HT1080 (cell line): ENCODE measurements around the gene CXCL12. TPM values are rescaled to one million over a fixed set of nuclear protein-coding genes. Genes with fewer than 3 reads are reported as not detected.

Experiments
- DNase-seq: peaks from one replicate; pipeline ENCODE4 v3.0.0-alpha.2; 2015; ENCODE audit warnings: low read depth
- polyA plus RNA-seq, 2 experiments: library from polyadenylated mRNA; depleted of rRNA; stranded (reverse); fragments of >200 nt; gene quantifications; 2 replicates each; pipeline ENCODE4 v1.2.3, GENCODE V29; 2015
- total RNA-seq: library from RNA; depleted of rRNA; stranded (reverse); fragments of >200 nt; shearing (Covaris generic); gene quantifications from 2 replicates; pipeline ENCODE4 v1.2.3, GENCODE V29; 2014; rRNA removed

Gene CXCL12
- total RNA-seq: not detected in 2 replicates
- not detected in 2 replicates for polyA plus RNA-seq (2015; cell fraction: cytosol; rRNA removed)
- polyA plus RNA-seq (2015; cell fraction: nucleus; rRNA removed): not detected in 2 replicates

DNA sequence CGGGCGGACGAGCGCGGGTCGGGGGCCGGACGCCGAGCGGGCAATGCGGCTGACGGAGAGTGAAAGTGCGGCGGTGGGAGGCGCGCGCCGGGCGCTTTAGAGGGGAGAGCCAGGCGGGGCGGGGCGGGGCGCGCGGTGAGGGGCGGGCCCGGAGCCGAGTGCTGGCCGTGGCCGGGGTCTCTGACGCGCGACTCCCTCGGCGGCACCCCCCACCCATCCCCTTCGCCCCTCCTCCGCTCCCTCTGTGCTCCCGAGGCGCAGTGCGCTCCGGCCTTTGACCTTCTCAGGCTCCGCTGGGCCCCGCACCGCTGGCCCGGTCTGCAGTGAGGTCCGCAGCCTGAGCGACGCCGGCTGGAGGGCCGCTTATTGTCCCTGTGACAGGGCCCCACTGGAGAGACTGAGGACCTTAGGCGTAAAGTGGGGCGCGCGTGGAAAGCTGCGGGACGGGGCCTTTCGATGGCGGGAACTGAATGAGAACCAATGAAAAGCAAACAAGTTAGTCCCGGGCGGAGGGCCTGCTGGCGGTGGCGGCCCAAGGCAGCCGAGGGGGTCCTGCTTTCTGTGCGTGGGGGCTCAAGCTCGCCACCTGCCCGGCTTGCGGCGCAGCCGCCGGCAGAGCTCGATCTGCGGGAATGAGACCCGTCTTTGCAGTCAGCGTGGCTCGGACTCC, at the start of gene CXCL12:
Gene CXCL12, minus strand, starts transcription at position 72 of the 670 bp plus-strand sequence. CDS start 92 bp downstream, outside the sequence.
- DNase-seq: no peak

- DNase-seq: no peak
Measured at GRCh38 chr10:44427479-44427878, 42.6 kb upstream of the CXCL12 start.

DNA sequence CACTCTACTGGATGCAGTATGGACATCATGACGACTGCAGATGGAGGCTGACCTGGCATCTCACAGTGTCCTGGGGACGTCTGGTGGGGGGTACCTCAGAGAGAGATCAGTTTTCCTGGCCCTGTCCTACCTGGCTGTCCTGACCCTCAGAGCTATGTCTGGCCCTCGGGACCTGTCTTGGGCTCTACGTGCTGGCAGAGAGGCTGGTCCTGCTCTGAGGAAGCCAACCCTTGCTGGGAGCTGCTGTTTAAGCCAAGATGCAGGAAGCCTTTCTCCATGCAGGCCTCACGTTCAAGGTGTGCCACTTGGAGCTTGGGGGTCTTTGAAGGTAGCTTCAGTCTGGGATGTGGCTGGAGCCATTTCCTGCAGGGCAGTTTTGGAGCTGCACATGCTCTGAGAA, 42.1 kb upstream of the CXCL12 start:
- no peak for DNase-seq

DNA sequence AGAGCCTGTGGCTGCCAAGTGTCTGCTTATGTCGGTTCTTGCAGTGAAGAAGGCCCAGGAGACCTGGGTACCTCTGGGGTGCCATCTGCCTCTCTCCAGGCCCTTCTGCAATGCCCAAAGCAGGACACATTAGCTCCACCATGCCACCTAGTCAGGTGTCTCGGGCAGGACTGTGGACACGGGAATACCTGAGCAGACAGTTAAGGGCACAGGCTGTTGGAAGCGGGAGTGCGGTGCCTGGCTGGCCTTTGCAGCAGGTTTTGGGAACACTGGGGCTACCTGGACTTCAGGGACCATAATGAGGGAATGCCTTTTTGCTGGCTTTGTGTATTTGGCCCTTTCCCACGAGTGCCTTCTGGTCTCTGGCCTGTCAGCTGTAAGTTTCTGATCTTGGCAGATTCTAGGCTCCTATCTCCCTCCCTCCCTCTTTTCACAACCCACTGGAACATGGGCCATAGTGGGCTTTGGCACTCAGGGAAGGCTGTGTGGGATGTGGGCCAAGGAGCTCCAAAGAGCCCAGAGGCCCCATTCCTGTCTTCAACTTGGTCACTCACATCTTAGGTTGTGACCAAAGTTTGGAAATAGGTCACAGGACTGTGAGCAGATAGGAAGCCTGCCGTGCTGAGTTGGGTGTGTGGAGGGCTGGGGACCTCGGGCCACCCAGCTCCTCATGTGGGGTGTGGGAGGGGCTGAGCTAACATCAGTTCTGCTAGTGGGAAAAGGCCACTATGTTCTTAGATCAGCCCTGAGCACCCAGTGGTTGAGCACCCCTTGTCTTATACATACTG, 41.5 kb upstream of the CXCL12 start:
- no peak for DNase-seq

GRCh38 chr10:44425466-44425865, 40.6 kb upstream of the CXCL12 start:
- no peak for DNase-seq

DNA sequence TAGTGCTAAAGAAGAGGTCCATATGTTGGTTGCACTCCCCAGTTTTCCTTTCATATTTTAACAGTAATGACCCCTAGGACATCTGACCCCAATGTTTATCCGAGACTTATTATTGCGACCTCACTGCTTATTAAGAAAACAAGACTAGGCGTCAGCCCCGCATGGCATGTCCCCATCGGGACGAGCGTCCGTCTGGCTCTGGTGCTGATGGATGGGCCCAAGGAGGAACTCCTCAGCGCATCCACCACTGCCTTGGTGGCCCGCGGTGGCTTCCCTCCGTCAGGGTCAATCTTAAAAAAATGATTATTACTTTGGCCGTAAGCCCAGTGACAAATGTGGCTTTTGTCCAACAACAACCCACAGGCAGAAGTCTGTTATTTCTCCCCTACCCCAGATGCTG, 40.1 kb upstream of the CXCL12 start:
- DNase-seq: no peak

GRCh38 chr10:44424298-44424697, 39.4 kb upstream of the CXCL12 start:
- DNase-seq: no peak

DNA sequence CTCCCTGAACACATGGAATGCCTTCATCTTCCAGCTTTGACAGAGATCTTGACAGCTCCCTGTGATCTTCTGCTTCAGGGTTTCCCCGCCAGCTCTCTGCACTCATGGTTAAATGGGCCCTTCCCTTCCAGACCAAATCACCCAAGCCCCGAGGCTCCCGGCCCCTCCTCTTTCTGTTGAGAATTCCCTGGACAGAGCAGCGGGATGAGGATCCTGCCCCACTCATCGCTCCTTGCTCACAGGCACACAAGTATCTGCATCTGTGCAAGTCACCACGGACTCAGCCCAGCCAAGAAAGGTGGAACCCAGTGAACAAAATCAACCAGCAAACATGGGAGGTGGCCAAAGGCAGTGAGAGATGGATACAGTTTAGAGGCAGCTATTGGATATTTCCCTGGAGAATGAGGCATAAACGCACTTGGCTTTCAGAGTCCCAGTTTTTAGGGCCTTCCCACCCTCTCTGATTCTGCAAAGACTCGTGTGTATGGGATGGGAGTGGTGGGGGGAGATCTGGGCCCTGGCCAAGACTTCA, 37.7 kb upstream of the CXCL12 start:
- no peak for DNase-seq

DNA sequence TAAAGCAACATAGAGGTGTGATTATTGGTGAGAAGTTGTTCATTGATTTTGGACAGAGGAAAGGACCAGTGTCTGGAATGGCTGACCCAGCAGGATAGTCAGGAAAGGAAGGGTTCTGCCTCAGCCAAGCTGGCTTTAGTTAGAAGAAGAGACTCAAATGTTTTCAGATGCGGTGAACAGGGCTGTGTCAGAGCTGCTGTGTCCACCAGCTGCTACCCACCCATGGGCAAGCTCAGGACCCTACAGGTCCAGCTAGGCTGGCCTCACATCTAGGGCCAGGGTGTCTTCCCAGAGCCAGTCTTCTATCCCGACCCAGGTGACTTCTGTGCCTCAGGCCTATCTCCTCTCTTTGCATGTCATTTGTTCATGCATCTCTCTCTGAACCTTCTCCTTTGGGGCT, 37.3 kb upstream of the CXCL12 start:
- DNase-seq: no peak

- DNase-seq: no peak
Measured at GRCh38 chr10:44419790-44420549, 35.1 kb upstream of the CXCL12 start.

DNA sequence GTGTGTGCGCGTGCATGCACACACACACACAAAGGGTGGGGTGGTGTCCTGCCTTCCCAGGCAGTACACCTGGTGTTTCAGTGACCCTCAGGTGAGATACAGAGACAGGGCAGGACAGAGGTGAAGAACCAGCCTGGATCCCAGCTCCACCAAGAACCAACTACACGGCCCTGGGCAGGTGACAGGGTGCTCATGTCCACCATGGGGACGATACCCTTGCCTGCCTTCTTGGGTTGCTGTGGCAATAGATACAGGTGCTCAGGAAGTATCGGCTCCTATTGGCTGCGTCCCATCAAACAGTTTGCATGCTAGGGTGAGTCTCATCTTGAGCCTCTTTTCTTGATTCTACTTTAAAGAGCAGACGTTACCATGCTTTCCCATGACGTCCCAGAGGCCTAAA, 33.7 kb upstream of the CXCL12 start:
- no peak for DNase-seq

DNA sequence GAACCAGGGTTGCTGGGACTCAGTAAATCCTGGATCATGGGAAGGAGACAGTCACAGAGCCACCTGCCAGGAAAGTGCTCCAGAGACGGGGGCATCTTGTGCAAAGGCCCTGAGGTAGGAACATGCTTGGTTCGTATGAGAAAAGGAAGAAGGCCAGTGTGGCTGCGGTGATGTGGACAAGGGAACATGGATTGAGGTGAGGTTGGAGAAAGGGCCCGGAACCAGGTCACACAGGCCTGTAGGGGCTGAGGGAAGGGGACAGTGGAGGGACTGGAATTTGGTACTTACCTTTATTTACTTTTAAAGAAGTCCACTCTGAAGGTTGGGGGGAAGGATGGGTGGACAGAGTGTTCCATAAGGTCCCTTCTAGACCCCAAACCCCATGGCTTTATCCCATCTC, 32.9 kb upstream of the CXCL12 start:
- no peak for DNase-seq

DNA sequence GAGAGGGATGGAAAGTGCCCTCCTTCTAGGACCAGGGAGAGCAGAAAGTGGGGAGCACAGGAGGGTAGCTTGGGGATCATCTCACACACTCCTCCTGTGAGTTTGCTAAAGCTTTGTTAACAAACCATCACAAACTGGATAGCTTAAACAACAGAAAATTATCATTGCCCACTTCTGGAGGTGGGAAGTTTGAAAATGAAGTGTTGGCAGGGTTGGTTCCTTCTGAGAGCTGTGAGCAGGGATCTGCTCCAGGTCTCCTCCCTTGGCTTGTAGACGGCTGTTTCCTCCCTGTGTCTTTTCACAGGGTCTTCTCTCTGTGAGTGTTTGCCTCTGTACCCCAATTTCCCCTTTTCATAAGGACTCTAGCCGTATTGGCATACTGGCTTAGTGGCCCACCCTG, 32.0 kb upstream of the CXCL12 start:
- DNase-seq: no peak

GRCh38 chr10:44416021-44416771, 31.3 kb upstream of the CXCL12 start:
- no peak for DNase-seq

GRCh38 chr10:44415121-44415520, 30.2 kb upstream of the CXCL12 start:
- DNase-seq: no peak

- no peak for DNase-seq
Measured at GRCh38 chr10:44413416-44413815, 28.5 kb upstream of the CXCL12 start.

GRCh38 chr10:44411251-44411650, 26.4 kb upstream of the CXCL12 start:
- no peak for DNase-seq

DNA sequence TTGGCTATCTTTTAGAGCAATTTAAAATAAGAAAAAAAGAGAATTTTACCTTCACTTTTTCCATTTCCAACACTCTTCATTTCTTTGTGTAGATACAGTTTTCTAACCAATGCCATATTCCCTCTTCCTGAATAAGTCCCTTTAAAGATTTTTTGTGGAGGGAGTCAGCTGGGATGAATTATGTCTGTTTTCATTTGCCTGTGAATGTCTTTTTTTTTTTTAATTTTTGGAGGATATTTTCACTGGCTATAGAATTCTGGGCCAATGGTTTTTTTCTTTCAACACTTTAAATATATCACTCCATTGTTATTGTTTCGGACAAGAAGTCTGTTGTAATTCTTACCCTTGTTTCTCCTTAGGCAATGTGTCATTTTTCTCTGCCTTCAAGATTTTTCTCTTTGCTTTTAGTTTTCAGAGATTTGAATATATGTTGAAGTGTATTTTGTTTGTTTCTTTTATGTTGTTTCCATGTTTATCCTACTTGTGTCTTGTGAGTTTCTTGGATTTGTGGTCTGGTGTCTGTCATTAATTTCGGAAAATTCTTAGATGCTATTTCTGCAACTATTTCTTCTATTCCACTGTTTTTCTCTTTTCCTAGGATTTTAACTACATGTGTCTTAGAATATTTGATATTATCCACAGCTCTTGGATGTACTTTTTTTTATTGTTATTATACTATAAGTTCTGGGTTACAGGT, 20.0 kb upstream of the CXCL12 start:
- no peak for DNase-seq

DNA sequence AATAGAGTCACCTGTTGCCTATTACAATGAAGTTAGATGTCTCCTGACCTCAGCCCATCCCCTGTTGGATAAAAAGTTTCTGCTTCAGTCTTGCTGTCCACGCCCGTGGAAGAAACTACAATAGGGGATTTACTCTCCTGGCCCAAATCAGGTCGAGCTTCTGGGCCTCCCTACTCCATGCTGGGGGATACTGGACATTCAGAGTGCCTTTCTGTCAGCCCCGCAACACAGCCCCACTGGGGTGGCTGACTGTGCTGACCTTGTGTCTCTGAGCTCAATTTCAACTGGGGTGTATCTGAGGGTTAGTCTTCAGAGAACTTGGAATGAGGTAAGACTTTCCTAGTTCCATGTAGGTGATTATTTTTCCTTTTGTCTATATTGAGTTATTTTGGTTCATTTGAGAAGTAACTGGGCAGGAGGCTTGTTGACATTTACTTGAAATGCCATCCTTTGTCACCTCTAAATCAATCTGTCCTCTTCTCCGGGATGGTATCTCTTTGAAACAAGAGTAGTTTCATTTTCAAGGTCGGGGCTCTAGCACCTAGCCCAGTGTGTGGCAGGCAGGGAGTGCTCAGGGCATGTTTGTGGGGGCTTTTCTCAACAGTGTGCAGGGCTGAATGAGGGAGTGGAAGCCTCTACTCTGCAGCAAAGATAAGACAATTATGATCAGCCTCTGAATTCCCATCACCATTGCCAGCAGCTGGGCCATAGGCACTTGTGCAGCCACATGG, 17.7 kb upstream of the CXCL12 start:
- DNase-seq: no peak

- DNase-seq: no peak
Measured at GRCh38 chr10:44400541-44400940, 15.6 kb upstream of the CXCL12 start.
